ENCODE results near the gene CPXM1.

The CPXM1 gene

GRCh38 chr20:2763186-2763585 is 37.2 kb downstream of the CPXM1 start:
- DNase-seq (ENCODE audit: low spot score) = no peak

GRCh38 chr20:2762578-2763131 is 37.8 kb downstream of the CPXM1 start:
- DNase-seq (ENCODE audit: low spot score) = no peak

DNA sequence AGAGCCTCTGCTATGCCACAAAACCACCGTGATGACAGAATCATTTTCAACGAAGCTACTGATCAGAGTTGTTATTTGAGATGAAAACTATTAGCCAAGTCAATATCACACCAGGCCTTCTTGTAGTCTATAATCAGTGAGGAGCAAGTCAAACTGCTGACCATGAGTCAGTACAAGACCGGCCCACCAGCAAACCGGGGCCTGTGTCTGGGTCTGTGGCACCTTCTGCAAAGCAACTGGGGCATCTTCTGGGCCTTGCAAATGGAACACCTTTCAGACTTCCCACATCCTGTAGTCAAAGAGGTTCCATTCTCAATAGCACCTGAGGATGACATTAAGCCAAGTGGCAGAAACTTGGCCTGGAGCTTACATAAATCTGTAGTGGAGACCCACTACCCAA is 38.5 kb downstream of the CPXM1 start:
- DNase-seq (ENCODE audit: low spot score) = no peak

DNA sequence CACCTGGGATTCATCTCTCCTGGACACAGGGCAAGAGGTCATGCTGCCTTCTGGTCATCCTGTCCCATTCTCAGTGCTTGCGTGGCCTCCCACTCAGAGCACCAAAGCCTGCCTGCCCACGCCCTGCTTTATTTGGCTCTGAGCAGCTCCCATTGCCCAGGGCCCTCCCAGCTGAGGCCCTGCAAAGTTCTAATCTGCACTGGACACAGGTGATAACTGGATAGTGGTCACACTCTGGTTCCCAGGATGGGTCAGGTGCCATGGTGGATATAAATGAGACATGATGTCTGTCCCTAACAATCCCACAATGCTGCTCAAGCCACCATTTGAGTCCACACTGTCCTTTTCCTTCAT is 39.5 kb downstream of the CPXM1 start:
- no peak for DNase-seq (ENCODE audit: low spot score)

GRCh38 chr20:2760297-2760951 is 40.0 kb downstream of the CPXM1 start:
- no peak for DNase-seq (ENCODE audit: low spot score)

GRCh38 chr20:2759603-2760296 is 40.7 kb downstream of the CPXM1 start:
- no peak for DNase-seq (ENCODE audit: low spot score)

DNA sequence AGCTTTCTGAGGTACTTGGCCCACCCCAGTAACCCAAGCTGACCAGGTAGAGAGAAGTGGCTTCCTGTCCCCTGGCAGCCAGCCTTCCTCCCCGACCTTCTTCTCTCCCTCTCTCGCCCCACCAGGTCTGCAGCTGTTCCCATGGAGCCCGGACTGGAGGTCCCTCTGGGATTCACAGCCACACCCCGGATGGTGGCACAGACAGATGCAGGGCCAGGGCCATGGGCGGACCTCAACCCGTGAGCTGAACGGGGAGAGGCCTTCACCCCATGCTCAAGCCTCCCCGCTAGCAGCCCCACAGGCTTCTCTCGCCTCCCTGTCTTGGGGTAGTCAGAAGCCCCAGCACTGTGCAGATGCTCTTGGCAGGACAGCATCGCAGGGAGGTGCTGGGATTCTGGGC is 41.3 kb downstream of the CPXM1 start:
- DNase-seq (ENCODE audit: low spot score) = no peak

DNA sequence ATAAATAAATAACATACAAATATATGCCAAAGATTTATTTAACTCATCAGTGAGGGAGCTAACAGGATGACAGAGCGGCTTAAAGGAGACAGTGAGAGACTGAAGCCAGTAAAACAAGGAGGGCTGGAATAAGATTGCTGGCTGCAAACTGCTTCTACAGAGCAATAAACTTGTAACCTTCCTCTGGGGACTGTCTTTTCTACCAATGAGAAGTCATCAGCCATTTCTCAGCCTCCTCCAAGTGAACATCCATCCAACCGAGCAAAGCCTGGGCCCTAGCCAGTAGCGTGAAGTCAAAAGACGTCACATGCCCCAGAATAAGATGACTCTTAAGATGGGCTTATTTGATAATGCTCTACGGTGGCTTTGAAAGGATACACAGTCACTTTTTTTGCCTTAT is 42.5 kb downstream of the CPXM1 start:
- DNase-seq (ENCODE audit: low spot score) = no peak

DNA sequence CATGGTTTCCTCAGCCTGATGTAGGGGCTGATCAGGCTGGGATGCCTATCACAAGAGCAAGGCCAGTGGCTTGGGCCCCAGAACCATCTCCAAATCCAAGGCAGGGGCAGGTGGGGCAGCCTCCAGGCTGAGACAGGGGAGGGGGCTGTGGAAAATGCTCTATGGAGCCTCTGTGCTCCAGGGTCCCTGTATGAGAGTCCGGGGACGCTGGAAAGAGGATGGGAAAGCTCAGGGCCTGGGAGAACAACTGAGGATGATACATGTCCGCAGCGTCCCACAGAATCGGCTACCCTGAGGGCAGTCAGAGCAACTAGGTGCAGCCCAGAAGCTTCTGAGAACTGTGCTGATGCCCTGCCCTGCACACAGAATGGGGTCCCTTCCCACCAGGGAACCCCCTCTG is 43.4 kb downstream of the CPXM1 start:
- DNase-seq (ENCODE audit: low spot score) = no peak

GRCh38 chr20:2756056-2756611 is 44.3 kb downstream of the CPXM1 start:
- DNase-seq (ENCODE audit: low spot score) = no peak

GRCh38 chr20:2755451-2756055 is 44.9 kb downstream of the CPXM1 start:
- no peak for DNase-seq (ENCODE audit: low spot score)

GRCh38 chr20:2754424-2754823 is 46.0 kb downstream of the CPXM1 start:
- no peak for DNase-seq (ENCODE audit: low spot score)

GRCh38 chr20:2753461-2754040 is 46.9 kb downstream of the CPXM1 start:
- no peak for DNase-seq (ENCODE audit: low spot score)

DNA sequence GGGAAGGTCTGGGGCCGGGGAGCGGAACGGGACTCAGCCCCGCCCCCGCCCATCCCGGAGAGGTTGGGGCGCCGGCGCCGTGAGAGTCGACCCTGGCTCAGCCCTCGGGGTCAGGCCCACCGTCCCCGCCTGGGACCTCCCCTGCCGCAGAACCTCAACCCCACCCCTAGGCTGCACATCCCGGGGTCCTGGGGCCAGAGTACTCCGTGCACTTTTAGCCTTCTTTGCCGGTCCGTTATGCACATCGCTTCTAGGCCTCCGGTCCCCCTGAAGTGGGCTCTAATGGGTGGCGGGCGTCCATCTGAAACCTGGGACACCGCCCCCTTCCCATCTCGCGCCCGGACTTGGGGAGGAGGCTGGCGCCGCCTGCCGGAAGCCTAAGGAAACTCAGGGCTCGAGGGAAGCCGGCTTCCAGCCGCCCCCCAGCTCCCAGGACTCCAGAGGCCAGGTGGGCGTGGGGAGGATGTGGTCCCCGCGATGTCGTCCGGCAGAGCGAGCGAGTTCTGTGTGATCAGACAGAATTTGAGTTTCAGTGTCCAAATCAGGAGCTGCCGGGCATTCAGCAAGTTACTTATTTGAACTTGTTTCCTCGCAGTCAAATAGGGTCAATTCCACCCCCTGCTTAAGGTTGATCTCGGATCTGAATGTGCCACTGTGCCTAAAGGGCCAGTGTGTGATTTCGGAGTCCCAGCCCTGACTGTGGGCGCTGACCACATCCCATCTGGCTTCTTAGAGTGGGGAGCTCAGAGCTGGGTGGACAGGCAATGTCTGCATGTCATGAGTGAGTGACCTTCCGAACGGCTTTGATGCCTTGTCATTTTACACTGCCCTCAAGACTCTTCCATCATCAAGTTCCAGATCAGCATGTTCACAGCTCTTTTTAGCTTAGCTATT is 47.6 kb downstream of the CPXM1 start:
- DNase-seq (ENCODE audit: low spot score) = peak; percentile 27

DNA sequence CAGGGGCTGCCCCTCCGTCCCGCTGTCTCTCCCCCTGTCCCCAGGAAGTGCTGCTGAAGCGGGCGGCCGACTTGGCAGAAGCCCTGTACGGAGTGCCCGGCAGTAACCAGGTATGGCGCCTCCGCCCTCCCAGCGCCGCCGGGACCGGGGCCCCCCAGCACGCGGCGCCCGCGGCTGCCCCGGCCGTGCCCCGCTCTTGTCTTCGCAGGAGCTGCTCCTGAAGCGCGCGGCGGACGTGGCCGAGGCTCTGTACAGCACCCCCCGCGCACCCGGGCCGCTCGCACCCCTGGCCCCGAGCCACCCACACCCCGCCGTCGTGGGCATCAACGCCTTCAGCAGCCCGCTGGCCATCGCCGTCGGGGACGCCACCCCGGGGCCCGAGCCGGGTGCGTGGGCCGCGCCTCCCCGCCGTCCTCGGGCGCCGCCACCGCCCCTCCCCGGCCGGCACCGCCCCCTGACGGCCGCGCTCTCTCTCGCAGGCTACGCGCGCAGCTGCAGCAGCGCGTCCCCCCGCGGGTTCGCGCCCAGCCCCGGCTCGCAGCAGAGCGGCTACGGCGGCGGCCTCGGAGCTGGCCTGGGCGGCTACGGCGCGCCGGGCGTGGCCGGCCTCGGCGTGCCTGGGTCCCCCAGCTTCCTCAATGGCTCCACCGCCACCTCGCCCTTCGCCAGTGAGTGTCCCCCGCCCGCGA is 48.4 kb downstream of the CPXM1 start:
- DNase-seq (ENCODE audit: low spot score) = peak; percentile 22

DNA sequence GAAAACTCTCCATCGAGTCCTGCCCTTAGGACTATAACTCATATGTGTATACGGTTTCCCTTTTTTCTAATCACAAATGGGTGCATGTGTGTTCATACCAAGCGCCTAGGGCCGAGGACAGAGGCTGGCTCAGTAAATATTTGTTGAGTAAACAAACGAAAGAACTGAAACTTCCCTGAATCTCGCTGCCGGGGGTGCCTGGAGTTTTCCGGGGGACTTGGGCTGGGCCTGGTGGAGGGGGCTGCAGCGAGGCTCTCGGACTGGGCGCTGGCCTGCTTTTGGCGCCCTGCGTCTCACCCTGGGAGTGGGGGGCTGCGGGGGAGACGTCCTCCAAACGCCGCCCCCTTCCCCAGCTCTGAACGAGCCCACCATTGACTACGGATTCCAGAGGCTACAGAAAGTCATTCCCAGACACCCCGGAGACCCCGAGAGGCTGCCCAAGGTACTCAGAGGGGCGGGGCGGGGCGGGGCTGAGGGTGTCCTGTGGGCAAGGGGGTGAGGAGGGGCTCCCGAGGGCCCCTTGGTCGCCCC is 49.0 kb downstream of the CPXM1 start:
- no peak for DNase-seq (ENCODE audit: low spot score)

DNA sequence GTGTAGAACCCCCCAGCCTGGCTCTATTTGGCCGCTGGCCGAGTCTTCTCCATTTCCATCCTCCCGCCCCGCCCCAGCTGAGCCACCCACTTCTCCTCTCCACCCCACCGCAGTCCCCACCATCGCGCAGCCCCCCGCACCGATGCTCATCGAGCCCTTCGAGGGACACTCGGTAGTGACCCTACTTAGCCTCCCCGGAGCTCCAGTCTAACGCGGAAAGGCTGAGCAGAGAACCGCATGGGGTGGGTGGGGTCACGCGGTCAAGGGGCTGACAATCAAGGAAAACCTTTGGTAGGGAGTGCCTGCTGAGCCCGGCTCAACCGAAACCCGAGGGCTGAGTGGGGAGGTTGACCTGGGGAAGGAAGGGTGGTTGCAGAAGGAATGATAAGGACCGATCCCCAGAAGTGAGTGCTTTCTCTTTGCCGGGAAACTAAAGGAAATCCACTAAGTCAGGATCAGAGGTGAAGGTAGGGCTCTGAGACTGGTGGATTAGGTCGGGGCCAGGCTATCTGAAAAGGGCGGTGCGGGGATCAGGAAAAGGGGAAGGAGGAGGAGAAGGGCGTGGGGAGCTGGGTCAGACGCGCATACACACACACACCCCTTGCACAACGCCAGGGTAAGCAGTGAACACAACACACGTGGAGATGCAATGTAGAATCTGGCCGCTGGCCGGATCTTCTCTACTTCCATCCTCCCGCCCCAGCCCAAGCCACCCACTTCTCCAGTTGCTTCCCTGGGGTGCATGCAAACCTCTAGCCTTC is 49.8 kb downstream of the CPXM1 start:
- DNase-seq (ENCODE audit: low spot score) = no peak

GRCh38 chr20:2749951-2750490 is 50.4 kb downstream of the CPXM1 start:
- DNase-seq (ENCODE audit: low spot score) = no peak

DNA sequence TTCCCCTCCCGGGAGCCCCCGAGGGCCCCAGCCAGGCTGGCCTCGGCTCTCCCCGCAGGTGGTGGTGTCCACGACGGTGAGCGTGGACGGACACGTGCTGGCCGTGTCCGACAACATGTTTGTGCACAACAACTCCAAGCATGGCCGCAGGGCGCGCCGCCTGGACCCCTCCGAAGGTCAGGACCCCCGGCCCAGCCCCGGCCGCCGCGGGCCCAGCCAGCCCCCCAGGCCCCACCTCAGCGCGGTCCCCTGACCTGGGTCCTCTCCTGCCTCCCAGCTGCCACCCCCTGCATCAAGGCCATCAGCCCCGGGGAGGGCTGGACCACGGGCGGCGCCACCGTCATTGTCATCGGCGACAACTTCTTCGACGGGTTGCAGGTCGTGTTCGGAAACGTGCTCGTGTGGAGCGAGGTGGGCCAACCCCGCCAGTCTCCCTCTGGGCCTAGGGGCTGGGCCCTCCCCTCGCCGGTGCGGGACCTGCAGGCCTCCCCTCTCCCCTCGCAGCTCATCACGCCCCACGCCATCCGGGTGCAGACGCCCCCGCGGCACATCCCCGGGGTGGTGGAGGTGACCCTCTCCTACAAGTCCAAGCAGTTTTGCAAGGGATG is 51.0 kb downstream of the CPXM1 start:
- no peak for DNase-seq (ENCODE audit: low spot score)

Data from activated CD4-positive, alpha-beta T cell treated with anti-CD3 and anti-CD28 coated beads, Interleukin-2, Interleukin-4, amounts not matched to agents 100 ng/mL and 50 ng/mL, durations not matched to agents 16 hours and 8 hours (primary cell).